B cell (primary cell): ENCODE data around the gene DNAAF5.

Experiments
- CTCF ChIP-seq: fragments of 200-600 bp; IDR thresholded peaks from one replicate; pipeline ENCODE4 v1.8.0; 2022; ENCODE audit warnings: antibody characterized with exemption, mild to moderate bottlenecking
- EZH2 ChIP-seq: IDR thresholded peaks from 2 replicates; pipeline ENCODE4 v1.6.1; 2012; ENCODE audit warnings: borderline replicate concordance, low read depth, mild to moderate bottlenecking, moderate library complexity, low read length; ENCODE audit not compliant: insufficient read depth, poor library complexity, severe bottlenecking

GRCh38 chr7:803243-803635 is 76.7 kb downstream of the DNAAF5 start:
- no peak for TF ChIP-seq CTCF
- TF ChIP-seq EZH2, result no peak
